SK-N-MC (cell line): ENCODE measurements around the gene PRKCQ.

ENCODE experiments used
- EZH2 ChIP-seq: fragments of 200-600 bp; sonication (generic); IDR thresholded peaks from one replicate; pipeline ENCODE4 v1.6.1; 2017; ENCODE audit warnings: antibody characterized with exemption
- POLR2AphosphoS5 ChIP-seq: IDR thresholded peaks from 2 replicates; pipeline ENCODE4 v1.6.1; 2012; ENCODE audit warnings: mild to moderate bottlenecking, low read depth, low read length, borderline replicate concordance

- TF ChIP-seq POLR2AphosphoS5 (no peak), EZH2 (no peak)
Measured at GRCh38 chr10:6576326-6576725, 3.8 kb downstream of the PRKCQ start.
